Hepatocyte (in vitro differentiated cells): Measurements from ENCODE around the gene GRIN2C.

Experiments
- CTCF ChIP-seq: fragments of 200-600 bp; sonication (generic); IDR thresholded peaks from 2 replicates; pipeline ENCODE4 v1.5.1; 2016; ENCODE audit warnings: antibody characterized with exemption, mild to moderate bottlenecking; ENCODE audit not compliant: poor library complexity
- EZH2 ChIP-seq: fragments of 200-600 bp; sonication (generic); IDR thresholded peaks from 2 replicates; pipeline ENCODE4 v1.6.1; 2016; ENCODE audit warnings: antibody characterized with exemption, mild to moderate bottlenecking, borderline replicate concordance

- no peak for TF ChIP-seq CTCF
- no peak for TF ChIP-seq EZH2
These were observed 13.6 kb upstream of the GRIN2C start for GRCh38 chr17:74873037-74873873.
